ENCODE data around the gene DDX3X.

GRCh38 chrX:41289095-41289494, 44.9 kb upstream of the DDX3X start:
- TF ChIP-seq EZH2 (IDR thresholded peaks at IDR 0.05; ENCODE audit: borderline replicate concordance) (no peak), EZH2phosphoT487 (IDR thresholded peaks at IDR 0.05; ENCODE audit: low read depth, severe bottlenecking, unreplicated experiment) (no peak)
- TF ChIP-seq, protein P1, sequence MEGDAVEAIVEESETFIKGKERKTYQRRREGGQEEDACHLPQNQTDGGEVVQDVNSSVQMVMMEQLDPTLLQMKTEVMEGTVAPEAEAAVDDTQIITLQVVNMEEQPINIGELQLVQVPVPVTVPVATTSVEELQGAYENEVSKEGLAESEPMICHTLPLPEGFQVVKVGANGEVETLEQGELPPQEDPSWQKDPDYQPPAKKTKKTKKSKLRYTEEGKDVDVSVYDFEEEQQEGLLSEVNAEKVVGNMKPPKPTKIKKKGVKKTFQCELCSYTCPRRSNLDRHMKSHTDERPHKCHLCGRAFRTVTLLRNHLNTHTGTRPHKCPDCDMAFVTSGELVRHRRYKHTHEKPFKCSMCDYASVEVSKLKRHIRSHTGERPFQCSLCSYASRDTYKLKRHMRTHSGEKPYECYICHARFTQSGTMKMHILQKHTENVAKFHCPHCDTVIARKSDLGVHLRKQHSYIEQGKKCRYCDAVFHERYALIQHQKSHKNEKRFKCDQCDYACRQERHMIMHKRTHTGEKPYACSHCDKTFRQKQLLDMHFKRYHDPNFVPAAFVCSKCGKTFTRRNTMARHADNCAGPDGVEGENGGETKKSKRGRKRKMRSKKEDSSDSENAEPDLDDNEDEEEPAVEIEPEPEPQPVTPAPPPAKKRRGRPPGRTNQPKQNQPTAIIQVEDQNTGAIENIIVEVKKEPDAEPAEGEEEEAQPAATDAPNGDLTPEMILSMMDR (IDR thresholded peaks at IDR 0.05; ENCODE audit: poor library complexity) = no peak
